H9 (cell line): ENCODE data around the gene TTF2. TPM values are rescaled to one million over a fixed set of nuclear protein-coding genes. Genes with fewer than 3 reads are reported as not detected.
A peak's percentile ranks its signal among the peaks of the same experiment; 100 is the strongest.

ENCODE experiments used
- DNase-seq: peaks from one replicate; pipeline ENCODE4 v3.0.0-alpha.2; 2017
- H2AFZ ChIP-seq: one replicate; pipeline ENCODE4 v1.6.1; 2013; ENCODE audit warnings: mild to moderate bottlenecking, low read length, control low read depth, moderate library complexity
- H2AK5ac ChIP-seq: 2 replicates; pipeline ENCODE4 v1.6.1; 2013; ENCODE audit warnings: low read length, control low read depth, mixed read lengths; ENCODE audit not compliant: insufficient read length
- H2BK120ac ChIP-seq: one replicate; pipeline ENCODE4 v1.6.1; 2013; ENCODE audit warnings: low read depth, mild to moderate bottlenecking, low read length, control low read depth, inconsistent platforms; ENCODE audit not compliant: poor library complexity, severe bottlenecking
- H2BK12ac ChIP-seq: 2 replicates; pipeline ENCODE4 v1.6.1; 2013; ENCODE audit warnings: low read length, control low read depth, mixed read lengths, low read depth; ENCODE audit not compliant: insufficient read length
- H2BK15ac ChIP-seq: 2 replicates; pipeline ENCODE4 v1.6.1; 2013; ENCODE audit warnings: low read depth, low read length, control low read depth
- H2BK20ac ChIP-seq: one replicate; pipeline ENCODE4 v1.6.1; 2013; ENCODE audit warnings: low read depth, mild to moderate bottlenecking, low read length, control low read depth, inconsistent platforms; ENCODE audit not compliant: poor library complexity, severe bottlenecking
- H2BK5ac ChIP-seq: 2 replicates; pipeline ENCODE4 v1.6.1; 2013; ENCODE audit warnings: low read length, control low read depth, mixed read lengths; ENCODE audit not compliant: insufficient read length
- H3K14ac ChIP-seq: 2 replicates; pipeline ENCODE4 v1.6.1; 2013; ENCODE audit warnings: low read length, control low read depth; ENCODE audit not compliant: insufficient read depth
- H3K18ac ChIP-seq: 2 replicates; pipeline ENCODE4 v1.6.1; 2013; ENCODE audit warnings: low read depth, mild to moderate bottlenecking, mixed read lengths, low read length, control low read depth; ENCODE audit not compliant: insufficient read length
- H3K23ac ChIP-seq: 2 replicates; pipeline ENCODE4 v1.6.1; 2013; ENCODE audit warnings: low read length, control low read depth, mixed read lengths, low read depth; ENCODE audit not compliant: insufficient read length
- H3K23me2 ChIP-seq: 2 replicates; pipeline ENCODE4 v1.6.1; 2013; ENCODE audit warnings: low read depth, mild to moderate bottlenecking, mixed read lengths, low read length, control low read depth; ENCODE audit not compliant: insufficient read length, poor library complexity, severe bottlenecking
- H3K27ac ChIP-seq: 2 replicates; pipeline ENCODE4 v1.5.1; 2013; ENCODE audit warnings: low read length, control low read depth, mixed read lengths, low read depth; ENCODE audit not compliant: insufficient read length
- H3K27me3 ChIP-seq: 2 replicates; pipeline ENCODE4 v1.6.1; 2013; ENCODE audit warnings: low read length, control low read depth, inconsistent platforms; ENCODE audit not compliant: insufficient read depth
- H3K4ac ChIP-seq: 2 replicates; pipeline ENCODE4 v1.6.1; 2013; ENCODE audit warnings: low read depth, mild to moderate bottlenecking, control low read depth, inconsistent platforms, low read length, moderate library complexity
- H3K4me1 ChIP-seq: 2 replicates; pipeline ENCODE4 v1.6.1; 2013; ENCODE audit warnings: low read length, control low read depth, inconsistent platforms; ENCODE audit not compliant: insufficient read depth
- H3K4me2 ChIP-seq: 2 replicates; pipeline ENCODE4 v1.6.1; 2013; ENCODE audit warnings: low read length, control low read depth, mixed read lengths; ENCODE audit not compliant: insufficient read length, insufficient read depth
- H3K56ac ChIP-seq: 2 replicates; pipeline ENCODE4 v1.6.1; 2013; ENCODE audit warnings: low read depth, mild to moderate bottlenecking, mixed read lengths, low read length, control low read depth; ENCODE audit not compliant: insufficient read length
- H3K79me1 ChIP-seq: 2 replicates; pipeline ENCODE4 v1.6.1; 2013; ENCODE audit warnings: low read depth, mild to moderate bottlenecking, moderate library complexity, low read length, control low read depth, inconsistent platforms; ENCODE audit not compliant: insufficient read depth, poor library complexity, severe bottlenecking
- H3K79me2 ChIP-seq: 2 replicates; pipeline ENCODE4 v1.6.1; 2013; ENCODE audit warnings: low read length, control low read depth, inconsistent platforms; ENCODE audit not compliant: insufficient read depth
- H3K9ac ChIP-seq: 2 replicates; pipeline ENCODE4 v1.6.1; 2013; ENCODE audit warnings: low read length, control low read depth, mixed read lengths; ENCODE audit not compliant: insufficient read length; ENCODE audit errors: extremely low read depth
- H3K9me3 ChIP-seq: one replicate; pipeline ENCODE4 v1.6.1; 2013; ENCODE audit warnings: low read depth, low read length, inconsistent platforms; ENCODE audit not compliant: control insufficient read depth
- H3T11ph ChIP-seq: one replicate; pipeline ENCODE4 v1.6.1; 2013; ENCODE audit warnings: mild to moderate bottlenecking, low read length, control low read depth, inconsistent platforms
- H4K20me1 ChIP-seq: one replicate; pipeline ENCODE4 v1.6.1; 2013; ENCODE audit not compliant: control insufficient read depth, insufficient read length, insufficient read depth
- H4K5ac ChIP-seq: 2 replicates; pipeline ENCODE4 v1.6.1; 2013; ENCODE audit warnings: low read depth, mild to moderate bottlenecking, mixed read lengths, low read length, control low read depth; ENCODE audit not compliant: insufficient read length
- H4K8ac ChIP-seq: replicated peaks from 2 replicates; pipeline ENCODE4 v1.6.1; 2013; ENCODE audit warnings: low read length, control low read depth, mixed read lengths, low read depth; ENCODE audit not compliant: insufficient read length
- H4K91ac ChIP-seq: 2 replicates; pipeline ENCODE4 v1.6.1; 2013; ENCODE audit warnings: low read depth, mild to moderate bottlenecking, moderate library complexity, mixed read lengths, low read length, control low read depth; ENCODE audit not compliant: insufficient read length
- H3K27ac Mint-ChIP-seq, 3 experiments: 2 replicates in 2 of 3; 3 replicates in 1 of 3; pipeline ENCODE4 v1.8.0; 2020 to 2021; ENCODE audit warnings: mixed read lengths in 3 of 3, mild to moderate bottlenecking in 1 of 3, moderate library complexity in 1 of 3
- H3K27me3 Mint-ChIP-seq: 2 replicates; pipeline ENCODE4 v1.8.0; 2021; ENCODE audit warnings: low read depth, mild to moderate bottlenecking, moderate library complexity, mixed read lengths
- H3K36me3 Mint-ChIP-seq, 3 experiments: 2 replicates in 2 of 3; 3 replicates in 1 of 3; pipeline ENCODE4 v1.8.0; 2020 to 2021; ENCODE audit warnings: low read depth in 3 of 3, mixed read lengths in 3 of 3; ENCODE audit not compliant: insufficient read depth in 1 of 3
- H3K4me1 Mint-ChIP-seq, 2 experiments: 2 replicates each; pipeline ENCODE4 v1.8.0; 2020; ENCODE audit warnings: mixed read lengths in 2 of 2
- H3K4me3 Mint-ChIP-seq, 2 experiments: 2 replicates in 1 of 2; 3 replicates in 1 of 2; pipeline ENCODE4 v1.8.0; 2020 to 2021; ENCODE audit warnings: mild to moderate bottlenecking in 2 of 2, mixed read lengths in 2 of 2, moderate library complexity in 1 of 2
- H3K9me3 Mint-ChIP-seq, 2 experiments: 2 replicates in 1 of 2; 3 replicates in 1 of 2; pipeline ENCODE4 v1.8.0; 2020; ENCODE audit warnings: mild to moderate bottlenecking in 2 of 2, mixed read lengths in 2 of 2, moderate library complexity in 1 of 2
- CTCF ChIP-seq: fragments of 200-600 bp; sonication (generic); conservative IDR thresholded peaks from 3 replicates; pipeline ENCODE4 v1.8.0; 2021; ENCODE audit warnings: antibody characterized with exemption, mild to moderate bottlenecking
- WGBS: extraction: QIAGEN DNeasy Blood & Tissue Kit; methylation state at CpG from one replicate; pipeline ENCODE4 v1.1.7; 2013; ENCODE audit warnings: missing lambda C conversion rate, low lambda C conversion rate, mixed read lengths; ENCODE audit not compliant: insufficient read length; ENCODE audit errors: extremely low coverage; 5-methylcytosine and 5-hydroxymethylcytosine counted together
- total RNA-seq: library from RNA; stranded (reverse); gene quantifications from 2 replicates; pipeline ENCODE4 v1.2.1, GENCODE V29; 2021

Gene TTF2
- total RNA-seq, 1 experiment from 2014 or later, result 86.4 TPM

GRCh38 chr1:117116090-117116783 lies 56.1 kb downstream of the TTF2 start:
- no peaks in the 10 kb centered on the region for H3K79me2 ChIP-seq
- H2BK120ac ChIP-seq, result no peak overlapping the region
- no peak overlapping the region for H3K4me2 ChIP-seq
- no peak overlapping the region for H2AFZ ChIP-seq
- Mint-ChIP-seq H3K27me3 (no peaks in the 10 kb centered on the region; the same call in 1 of the 2 replicates), H3K27ac (peak overlapping the region in 2 of 3 experiments; percentile 8 to 36; a peak in 3 of 7 replicates), H3K9me3 (no peaks in the 10 kb centered on the region), H3K4me1 (peaks cover 21 to 24% of the 10 kb centered on the region in 2 experiments), H3K4me3 (no peak overlapping the region), H3K36me3 (peaks cover 18 to 52% (median 47%) of the 10 kb centered on the region in 3 experiments; a peak in 6 of 7 replicates)
- H4K20me1 ChIP-seq, result no peaks in the 10 kb centered on the region
- H3K9ac ChIP-seq, result no peak overlapping the region
- H3K14ac ChIP-seq, result no peak overlapping the region
- H3T11ph ChIP-seq, result no peak overlapping the region
- TF ChIP-seq CTCF, result no peak
- H3K23ac ChIP-seq, result no peak overlapping the region
- no peaks in the 10 kb centered on the region for H3K9me3 ChIP-seq
- H2BK12ac ChIP-seq, result no peak overlapping the region
- H2BK20ac ChIP-seq, result no peak overlapping the region
- no peak overlapping the region for H3K4ac ChIP-seq
- H3K23me2 ChIP-seq, result peaks cover 2% of the 10 kb centered on the region
- H4K5ac ChIP-seq, result no peak overlapping the region
- no peak overlapping the region for H4K8ac ChIP-seq
- H4K91ac ChIP-seq, result no peak overlapping the region
- no peak overlapping the region for H3K18ac ChIP-seq
- H2BK15ac ChIP-seq, result no peak overlapping the region
- no peak overlapping the region for H2BK5ac ChIP-seq
- DNase-seq, result no peak
- no CpG with 5 or more reads among the region's 13 CpGs for WGBS
- no peaks in the 10 kb centered on the region for H3K27me3 ChIP-seq
- H3K79me1 ChIP-seq, result no peaks in the 10 kb centered on the region
- H2AK5ac ChIP-seq, result no peak overlapping the region
- H3K4me1 ChIP-seq, result peaks cover 4% of the 10 kb centered on the region; the same call in 1 of the 2 replicates
- no peak overlapping the region for H3K27ac ChIP-seq
- H3K56ac ChIP-seq, result no peak overlapping the region
